HG03045 (cell line): Measurements from ENCODE around the gene ANKS1B.
"Not testable (repeated sequence)": the region's sequence is repeated elsewhere in the genome, so short reads cannot be mapped to it uniquely, and the experiment has no call there.

Experiments
- ATAC-seq: cut with Tn5 transposase; IDR thresholded peaks from one replicate; pipeline ENCODE4 v1.9.1; 2021; ENCODE audit warnings: mild to moderate bottlenecking, moderate library complexity; ENCODE audit not compliant: unreplicated experiment

The ANKS1B gene

GRCh38 chr12:99879439-99879838 lies 105.3 kb downstream of the ANKS1B start:
- ATAC-seq: no peak

DNA sequence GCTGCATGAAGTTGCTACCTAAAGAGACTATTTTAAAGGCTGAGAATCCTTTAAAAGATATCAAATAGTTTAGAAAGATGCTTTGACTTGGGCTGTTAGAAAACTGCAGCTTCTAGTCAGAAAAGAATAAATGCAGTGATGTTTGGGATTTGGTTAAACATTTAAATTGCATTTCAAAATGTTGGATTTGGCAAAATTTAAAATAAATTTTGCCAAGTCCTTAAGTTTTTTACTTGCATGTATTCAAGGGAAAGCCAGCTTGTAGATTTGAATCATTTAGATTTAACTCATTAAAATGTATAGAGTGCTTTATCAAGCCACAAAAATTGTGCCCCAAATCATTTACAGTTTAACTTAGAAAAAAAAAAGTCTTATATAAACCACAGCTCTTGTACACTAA lies 109.7 kb downstream of the ANKS1B start:
- no peak for ATAC-seq

DNA sequence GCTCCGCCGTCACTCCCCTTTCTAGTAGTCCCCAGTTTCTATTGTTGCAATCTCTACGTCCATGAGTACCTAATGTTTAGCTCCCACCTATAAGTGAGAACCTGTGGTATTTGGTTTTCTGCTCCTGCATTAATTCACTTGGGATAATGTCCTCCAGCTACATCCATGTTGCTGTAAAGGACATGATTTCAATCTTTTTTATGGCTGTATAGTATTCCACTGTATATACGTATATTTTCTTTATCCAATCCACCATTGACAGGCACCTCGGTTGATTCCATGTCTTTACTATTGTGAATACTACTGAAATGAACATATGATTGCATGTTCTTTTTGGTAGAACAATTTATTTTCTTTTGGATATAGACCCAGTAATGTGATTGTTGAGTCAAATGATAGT lies 114.7 kb downstream of the ANKS1B start:
- no peak for ATAC-seq

GRCh38 chr12:99861731-99862130 lies 123.0 kb downstream of the ANKS1B start:
- no peak for ATAC-seq

DNA sequence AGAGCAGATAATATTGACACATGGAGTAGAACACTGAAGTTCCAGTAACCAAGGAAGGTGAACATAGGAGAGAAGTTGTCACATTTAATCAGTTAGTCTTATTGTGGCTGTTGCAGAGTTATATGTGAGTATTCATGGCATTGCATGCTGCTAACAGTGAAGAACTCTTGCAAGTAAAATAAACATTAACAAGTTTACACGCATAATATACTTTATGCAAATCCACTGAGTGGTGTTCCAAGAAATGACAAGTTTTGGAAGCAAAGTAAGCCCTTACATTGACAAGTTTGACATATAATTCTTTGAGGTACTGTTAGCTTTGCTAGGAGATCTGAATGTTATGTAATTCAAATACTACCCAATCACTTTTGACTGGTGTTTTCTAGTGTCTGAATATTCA lies 125.6 kb downstream of the ANKS1B start:
- no peak for ATAC-seq

DNA sequence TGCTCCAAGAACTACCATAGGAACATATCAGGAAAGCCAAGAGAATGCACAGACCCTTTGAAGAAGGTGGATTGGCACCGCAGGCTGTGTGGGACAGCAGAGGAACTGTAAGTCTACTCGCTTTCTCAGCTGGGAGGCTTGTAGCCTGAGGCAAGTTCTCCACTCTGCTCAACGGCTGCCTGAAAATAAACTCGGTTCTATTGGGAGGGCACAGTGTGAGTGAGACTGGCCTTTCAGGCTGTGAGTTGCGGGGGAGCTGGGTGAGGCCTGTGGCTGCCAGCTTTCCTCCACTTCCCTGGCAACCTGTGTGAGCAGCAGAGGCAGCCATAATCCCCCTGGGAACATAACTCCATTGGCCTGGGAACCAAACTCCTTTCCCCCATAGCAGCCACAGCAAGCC lies 132.1 kb downstream of the ANKS1B start:
- ATAC-seq: no peak

GRCh38 chr12:99847936-99848335 lies 136.8 kb downstream of the ANKS1B start:
- no peak for ATAC-seq

DNA sequence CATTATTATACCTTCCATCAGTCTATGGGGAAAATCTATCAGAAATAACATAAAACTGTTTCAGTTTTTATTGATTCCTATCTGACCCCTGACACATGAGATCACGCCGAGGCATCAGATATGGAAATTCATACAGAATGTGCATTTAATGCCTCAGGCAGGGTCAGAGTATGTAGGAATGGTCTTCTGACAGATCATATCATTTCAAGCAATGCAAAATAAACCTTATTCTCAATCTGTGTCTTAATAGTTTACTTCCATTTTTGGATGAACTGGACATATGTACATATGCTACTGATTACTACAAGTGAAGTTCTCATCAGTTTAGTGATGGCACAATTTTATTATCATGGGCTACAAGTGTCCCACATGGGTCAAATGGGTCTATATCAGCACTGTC lies 150.0 kb downstream of the ANKS1B start:
- ATAC-seq: no peak

DNA sequence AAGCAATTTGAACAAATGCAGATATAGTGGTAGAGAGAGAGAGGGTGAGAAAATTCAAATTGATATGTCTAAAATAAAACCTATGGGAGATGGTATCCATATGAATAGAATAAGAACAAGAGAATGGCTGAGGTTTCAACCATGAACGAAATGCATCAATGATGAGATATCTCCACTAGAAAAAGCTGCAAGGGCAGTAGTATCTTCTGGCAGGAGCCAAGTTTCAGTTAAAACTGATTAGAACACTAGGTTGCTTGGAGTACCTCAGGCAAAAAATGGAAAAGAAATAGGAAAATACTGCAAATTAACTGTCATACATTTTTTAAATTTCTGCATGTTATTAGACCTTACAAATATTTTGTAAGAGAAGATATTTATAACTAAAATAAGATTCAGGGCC lies 151.3 kb downstream of the ANKS1B start:
- no peak for ATAC-seq

DNA sequence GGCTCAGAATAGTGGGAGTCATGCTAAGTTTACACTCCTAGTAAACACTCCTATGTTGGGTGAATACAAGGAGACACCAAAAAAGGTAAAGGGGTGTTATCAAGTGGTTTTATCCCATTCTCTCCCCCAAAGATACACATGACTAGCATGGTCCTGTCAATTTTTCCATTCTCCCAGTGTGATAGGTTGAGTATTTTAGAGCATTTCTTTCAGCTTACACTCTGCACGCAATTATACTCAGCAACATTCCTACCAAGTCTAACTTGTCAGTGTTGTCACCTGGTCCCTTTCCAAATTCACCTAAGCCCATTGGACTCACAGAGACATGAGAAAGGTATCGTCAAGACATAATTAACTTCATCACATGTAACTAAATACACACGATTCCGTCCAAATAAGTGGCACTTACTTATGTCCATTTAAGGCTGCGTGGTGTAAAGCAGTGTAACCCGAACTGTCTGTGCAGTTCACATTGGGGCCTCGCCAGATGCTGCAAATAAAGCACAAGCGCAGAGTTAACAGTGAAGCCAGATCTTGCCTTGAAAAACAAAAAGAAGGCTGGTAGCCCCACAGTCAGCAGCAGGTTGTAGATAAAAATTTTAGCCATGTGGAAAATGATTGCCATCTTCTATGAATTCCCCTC lies 159.7 kb downstream of the ANKS1B start:
- ATAC-seq: no peak

DNA sequence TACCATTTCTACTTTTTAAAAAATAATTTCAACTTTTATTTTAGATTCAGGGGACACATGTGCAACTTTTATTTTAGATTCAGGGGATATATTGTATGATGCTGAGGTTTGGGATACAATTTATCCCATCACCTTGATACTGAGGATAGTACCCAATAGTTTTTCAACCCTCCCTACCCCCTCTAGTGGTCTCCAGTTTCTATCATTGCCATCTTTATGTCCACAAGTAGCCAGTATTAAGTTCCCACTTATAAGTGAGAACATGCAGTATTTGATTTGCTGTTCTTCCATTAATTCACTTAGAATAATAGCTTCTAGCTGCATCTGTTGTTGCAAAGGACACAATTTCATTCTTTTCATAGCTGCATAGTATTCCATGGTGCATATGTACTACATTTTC lies 162.5 kb downstream of the ANKS1B start:
- ATAC-seq: no peak

DNA sequence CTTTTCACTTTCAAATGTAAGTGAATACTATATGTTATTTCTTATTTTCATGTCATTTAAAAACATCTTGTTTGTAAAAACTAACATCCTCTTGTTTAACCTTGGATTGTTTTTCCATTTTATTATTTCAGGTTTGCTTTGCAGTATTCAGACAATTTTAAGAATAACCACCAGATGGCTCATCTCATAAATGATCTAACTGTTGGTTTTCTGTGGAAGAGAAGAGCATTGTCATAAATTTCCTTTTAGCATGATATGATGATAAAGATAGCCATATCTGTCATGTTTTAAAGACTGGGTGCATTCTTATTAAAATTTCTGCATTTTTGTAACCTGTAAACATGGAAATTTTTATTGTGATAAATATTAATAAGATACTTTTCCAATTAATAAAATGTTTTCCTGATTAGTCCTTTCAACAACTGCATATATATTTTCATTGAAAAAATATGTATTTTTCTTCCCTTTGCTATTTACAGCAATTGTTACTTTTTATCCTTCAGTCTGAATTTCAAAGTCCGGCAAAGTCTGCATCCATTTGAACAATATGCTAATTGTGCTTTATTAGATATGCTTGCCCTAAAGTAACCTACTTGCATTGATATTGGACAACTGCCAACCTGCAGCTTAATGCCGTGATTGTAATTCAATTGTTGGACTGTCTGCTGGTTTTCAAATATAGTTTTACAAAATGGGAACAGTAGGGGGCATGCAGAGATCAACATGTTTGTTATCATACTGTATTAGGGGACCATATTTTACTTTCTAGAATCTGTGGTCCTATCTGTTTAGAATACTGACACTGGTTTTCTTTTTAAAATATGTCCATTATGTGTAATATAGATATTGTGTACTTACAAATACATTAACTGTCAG lies 173.8 kb downstream of the ANKS1B start:
- ATAC-seq: no peak

GRCh38 chr12:99809909-99810308 lies 174.8 kb downstream of the ANKS1B start:
- no peak for ATAC-seq

DNA sequence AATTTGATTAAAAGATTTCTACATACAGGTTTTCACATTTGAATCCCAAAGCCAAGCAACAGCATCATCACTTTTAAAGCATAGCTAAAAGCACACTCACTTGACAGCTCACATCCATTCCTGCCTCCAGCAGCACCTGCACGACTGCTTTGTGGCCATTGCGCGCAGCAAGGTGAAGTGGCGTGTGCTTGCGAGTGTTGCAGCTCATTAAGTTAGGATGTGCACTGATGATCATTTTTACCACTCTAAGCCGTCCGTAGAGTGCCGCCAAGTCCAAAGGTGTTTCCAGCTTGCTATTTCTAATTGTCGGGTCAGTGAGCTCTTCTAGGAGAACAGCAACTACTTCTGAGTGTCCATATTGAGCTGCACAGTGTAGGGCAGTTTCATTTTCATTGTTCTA lies 178.4 kb downstream of the ANKS1B start:
- no peak for ATAC-seq

DNA sequence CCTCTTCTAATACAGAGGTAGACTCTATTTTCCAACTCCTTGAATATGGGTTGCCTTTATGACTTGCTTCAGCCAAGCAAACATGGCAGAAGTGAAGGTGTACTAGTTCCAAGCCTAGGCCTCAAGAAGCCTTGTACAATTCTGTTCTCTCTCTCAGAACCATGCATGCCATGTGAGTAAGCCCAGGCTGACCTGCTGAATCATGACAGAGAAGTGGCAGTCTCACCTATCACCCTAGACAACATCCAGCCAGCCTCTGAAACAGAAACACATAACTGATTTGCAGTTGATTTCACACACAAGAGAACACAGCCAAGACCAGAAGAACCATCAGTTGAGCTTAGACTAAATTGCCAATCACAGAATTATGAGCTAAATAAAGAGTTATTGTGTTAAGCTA lies 180.0 kb downstream of the ANKS1B start:
- ATAC-seq: no peak

DNA sequence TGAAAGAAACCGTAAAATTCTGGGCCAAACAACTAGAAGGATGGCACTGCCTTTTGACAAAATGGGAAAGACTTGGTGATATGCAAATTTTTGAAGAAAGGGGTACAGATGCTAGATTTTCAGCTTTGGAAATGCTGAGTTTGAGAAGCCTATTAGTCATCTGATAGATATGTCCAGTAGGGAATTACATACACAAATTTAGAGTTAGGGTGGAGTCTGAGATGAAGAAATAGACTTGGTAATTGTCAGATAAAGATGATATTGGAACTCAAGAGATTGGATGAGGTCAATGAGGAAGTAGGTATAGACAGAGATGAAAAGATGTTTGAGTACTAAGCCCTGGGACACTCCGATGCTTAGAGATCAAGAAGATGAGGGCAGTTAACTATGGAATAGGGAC lies 184.1 kb downstream of the ANKS1B start:
- no peak for ATAC-seq

DNA sequence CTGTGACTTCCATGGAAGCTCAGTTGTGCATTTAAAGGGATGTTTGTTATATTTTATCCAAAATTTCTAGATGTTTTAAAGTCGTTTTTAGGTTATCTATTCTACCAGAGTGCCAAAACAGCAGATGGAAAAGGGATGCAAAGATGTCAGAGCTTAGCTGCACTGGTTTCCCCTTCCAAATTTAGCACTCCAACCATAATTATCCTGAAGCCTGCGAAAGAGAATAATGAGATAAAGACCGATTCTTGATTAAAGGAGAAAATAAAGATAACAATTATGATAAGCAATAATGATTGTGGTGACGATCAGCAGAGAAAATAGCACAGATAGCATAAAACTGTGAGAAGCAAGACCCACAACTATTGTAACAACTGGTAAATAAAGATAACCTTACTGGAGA lies 186.8 kb downstream of the ANKS1B start:
- ATAC-seq: not testable (repeated sequence)

- no peak for ATAC-seq
Measured at GRCh38 chr12:99783421-99783820, 201.3 kb downstream of the ANKS1B start.

GRCh38 chr12:99772274-99772673 lies 212.5 kb downstream of the ANKS1B start:
- ATAC-seq: no peak

- no peak for ATAC-seq
Measured at GRCh38 chr12:99771659-99772058, 213.1 kb downstream of the ANKS1B start.

GRCh38 chr12:99769396-99769980 lies 215.2 kb downstream of the ANKS1B start:
- ATAC-seq: no peak

DNA sequence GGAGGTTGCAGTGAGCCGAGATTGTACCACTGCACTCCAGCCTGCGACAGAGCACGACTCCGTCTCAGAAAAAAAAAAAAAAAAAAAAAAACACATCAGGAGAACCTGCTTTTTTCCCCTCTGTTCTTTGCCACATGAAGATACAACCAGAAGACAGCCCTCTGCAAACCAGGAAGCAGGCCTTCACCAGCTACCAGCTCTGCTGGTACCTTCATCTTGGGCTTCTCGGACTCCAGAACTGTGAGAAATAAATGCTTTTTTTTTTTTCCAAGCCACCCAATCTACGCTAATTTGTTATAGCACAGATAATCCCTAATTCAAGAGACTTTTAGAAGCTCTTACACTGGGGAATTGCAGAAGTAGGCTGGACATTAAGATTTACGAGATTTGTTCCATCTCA lies 216.0 kb downstream of the ANKS1B start:
- ATAC-seq: no peak
